H9 (cell line): ENCODE measurements around the gene PPIP5K2. TPM values are rescaled to one million over a fixed set of nuclear protein-coding genes. Genes with fewer than 3 reads are reported as not detected.

ENCODE experiments used
- DNase-seq: peaks from one replicate; pipeline ENCODE4 v3.0.0-alpha.2; 2017
- H2AFZ ChIP-seq: one replicate; pipeline ENCODE4 v1.6.1; 2013; ENCODE audit warnings: mild to moderate bottlenecking, low read length, control low read depth, moderate library complexity
- H2AK5ac ChIP-seq: 2 replicates; pipeline ENCODE4 v1.6.1; 2013; ENCODE audit warnings: low read length, control low read depth, mixed read lengths; ENCODE audit not compliant: insufficient read length
- H2BK120ac ChIP-seq: one replicate; pipeline ENCODE4 v1.6.1; 2013; ENCODE audit warnings: low read depth, mild to moderate bottlenecking, low read length, control low read depth, inconsistent platforms; ENCODE audit not compliant: poor library complexity, severe bottlenecking
- H2BK12ac ChIP-seq: 2 replicates; pipeline ENCODE4 v1.6.1; 2013; ENCODE audit warnings: low read length, control low read depth, mixed read lengths, low read depth; ENCODE audit not compliant: insufficient read length
- H2BK15ac ChIP-seq: 2 replicates; pipeline ENCODE4 v1.6.1; 2013; ENCODE audit warnings: low read depth, low read length, control low read depth
- H2BK20ac ChIP-seq: one replicate; pipeline ENCODE4 v1.6.1; 2013; ENCODE audit warnings: low read depth, mild to moderate bottlenecking, low read length, control low read depth, inconsistent platforms; ENCODE audit not compliant: poor library complexity, severe bottlenecking
- H2BK5ac ChIP-seq: 2 replicates; pipeline ENCODE4 v1.6.1; 2013; ENCODE audit warnings: low read length, control low read depth, mixed read lengths; ENCODE audit not compliant: insufficient read length
- H3K14ac ChIP-seq: 2 replicates; pipeline ENCODE4 v1.6.1; 2013; ENCODE audit warnings: low read length, control low read depth; ENCODE audit not compliant: insufficient read depth
- H3K18ac ChIP-seq: 2 replicates; pipeline ENCODE4 v1.6.1; 2013; ENCODE audit warnings: low read depth, mild to moderate bottlenecking, mixed read lengths, low read length, control low read depth; ENCODE audit not compliant: insufficient read length
- H3K23ac ChIP-seq: 2 replicates; pipeline ENCODE4 v1.6.1; 2013; ENCODE audit warnings: low read length, control low read depth, mixed read lengths, low read depth; ENCODE audit not compliant: insufficient read length
- H3K23me2 ChIP-seq: 2 replicates; pipeline ENCODE4 v1.6.1; 2013; ENCODE audit warnings: low read depth, mild to moderate bottlenecking, mixed read lengths, low read length, control low read depth; ENCODE audit not compliant: insufficient read length, poor library complexity, severe bottlenecking
- H3K27ac ChIP-seq: 2 replicates; pipeline ENCODE4 v1.5.1; 2013; ENCODE audit warnings: low read length, control low read depth, mixed read lengths, low read depth; ENCODE audit not compliant: insufficient read length
- H3K27me3 ChIP-seq: 2 replicates; pipeline ENCODE4 v1.6.1; 2013; ENCODE audit warnings: low read length, control low read depth, inconsistent platforms; ENCODE audit not compliant: insufficient read depth
- H3K4ac ChIP-seq: 2 replicates; pipeline ENCODE4 v1.6.1; 2013; ENCODE audit warnings: low read depth, mild to moderate bottlenecking, control low read depth, inconsistent platforms, low read length, moderate library complexity
- H3K4me1 ChIP-seq: 2 replicates; pipeline ENCODE4 v1.6.1; 2013; ENCODE audit warnings: low read length, control low read depth, inconsistent platforms; ENCODE audit not compliant: insufficient read depth
- H3K4me2 ChIP-seq: 2 replicates; pipeline ENCODE4 v1.6.1; 2013; ENCODE audit warnings: low read length, control low read depth, mixed read lengths; ENCODE audit not compliant: insufficient read length, insufficient read depth
- H3K56ac ChIP-seq: 2 replicates; pipeline ENCODE4 v1.6.1; 2013; ENCODE audit warnings: low read depth, mild to moderate bottlenecking, mixed read lengths, low read length, control low read depth; ENCODE audit not compliant: insufficient read length
- H3K79me1 ChIP-seq: 2 replicates; pipeline ENCODE4 v1.6.1; 2013; ENCODE audit warnings: low read depth, mild to moderate bottlenecking, moderate library complexity, low read length, control low read depth, inconsistent platforms; ENCODE audit not compliant: insufficient read depth, poor library complexity, severe bottlenecking
- H3K79me2 ChIP-seq: 2 replicates; pipeline ENCODE4 v1.6.1; 2013; ENCODE audit warnings: low read length, control low read depth, inconsistent platforms; ENCODE audit not compliant: insufficient read depth
- H3K9ac ChIP-seq: 2 replicates; pipeline ENCODE4 v1.6.1; 2013; ENCODE audit warnings: low read length, control low read depth, mixed read lengths; ENCODE audit not compliant: insufficient read length; ENCODE audit errors: extremely low read depth
- H3K9me3 ChIP-seq: one replicate; pipeline ENCODE4 v1.6.1; 2013; ENCODE audit warnings: low read depth, low read length, inconsistent platforms; ENCODE audit not compliant: control insufficient read depth
- H3T11ph ChIP-seq: one replicate; pipeline ENCODE4 v1.6.1; 2013; ENCODE audit warnings: mild to moderate bottlenecking, low read length, control low read depth, inconsistent platforms
- H4K20me1 ChIP-seq: one replicate; pipeline ENCODE4 v1.6.1; 2013; ENCODE audit not compliant: control insufficient read depth, insufficient read length, insufficient read depth
- H4K5ac ChIP-seq: 2 replicates; pipeline ENCODE4 v1.6.1; 2013; ENCODE audit warnings: low read depth, mild to moderate bottlenecking, mixed read lengths, low read length, control low read depth; ENCODE audit not compliant: insufficient read length
- H4K8ac ChIP-seq: replicated peaks from 2 replicates; pipeline ENCODE4 v1.6.1; 2013; ENCODE audit warnings: low read length, control low read depth, mixed read lengths, low read depth; ENCODE audit not compliant: insufficient read length
- H4K91ac ChIP-seq: 2 replicates; pipeline ENCODE4 v1.6.1; 2013; ENCODE audit warnings: low read depth, mild to moderate bottlenecking, moderate library complexity, mixed read lengths, low read length, control low read depth; ENCODE audit not compliant: insufficient read length
- H3K27ac Mint-ChIP-seq, 3 experiments: 2 replicates in 2 of 3; 3 replicates in 1 of 3; pipeline ENCODE4 v1.8.0; 2020 to 2021; ENCODE audit warnings: mixed read lengths in 3 of 3, mild to moderate bottlenecking in 1 of 3, moderate library complexity in 1 of 3
- H3K27me3 Mint-ChIP-seq: 2 replicates; pipeline ENCODE4 v1.8.0; 2021; ENCODE audit warnings: low read depth, mild to moderate bottlenecking, moderate library complexity, mixed read lengths
- H3K36me3 Mint-ChIP-seq, 3 experiments: 2 replicates in 2 of 3; 3 replicates in 1 of 3; pipeline ENCODE4 v1.8.0; 2020 to 2021; ENCODE audit warnings: low read depth in 3 of 3, mixed read lengths in 3 of 3; ENCODE audit not compliant: insufficient read depth in 1 of 3
- H3K4me1 Mint-ChIP-seq, 2 experiments: 2 replicates each; pipeline ENCODE4 v1.8.0; 2020; ENCODE audit warnings: mixed read lengths in 2 of 2
- H3K4me3 Mint-ChIP-seq, 2 experiments: 2 replicates in 1 of 2; 3 replicates in 1 of 2; pipeline ENCODE4 v1.8.0; 2020 to 2021; ENCODE audit warnings: mild to moderate bottlenecking in 2 of 2, mixed read lengths in 2 of 2, moderate library complexity in 1 of 2
- H3K9me3 Mint-ChIP-seq, 2 experiments: 2 replicates in 1 of 2; 3 replicates in 1 of 2; pipeline ENCODE4 v1.8.0; 2020; ENCODE audit warnings: mild to moderate bottlenecking in 2 of 2, mixed read lengths in 2 of 2, moderate library complexity in 1 of 2
- CTCF ChIP-seq: fragments of 200-600 bp; sonication (generic); conservative IDR thresholded peaks from 3 replicates; pipeline ENCODE4 v1.8.0; 2021; ENCODE audit warnings: antibody characterized with exemption, mild to moderate bottlenecking
- WGBS: extraction: QIAGEN DNeasy Blood & Tissue Kit; methylation state at CpG from one replicate; pipeline ENCODE4 v1.1.7; 2013; ENCODE audit warnings: missing lambda C conversion rate, low lambda C conversion rate, mixed read lengths; ENCODE audit not compliant: insufficient read length; ENCODE audit errors: extremely low coverage; 5-methylcytosine and 5-hydroxymethylcytosine counted together
- total RNA-seq: library from RNA; stranded (reverse); gene quantifications from 2 replicates; pipeline ENCODE4 v1.2.1, GENCODE V29; 2021

Gene PPIP5K2
- total RNA-seq, 1 experiment from 2014 or later = 43.8 TPM

DNA sequence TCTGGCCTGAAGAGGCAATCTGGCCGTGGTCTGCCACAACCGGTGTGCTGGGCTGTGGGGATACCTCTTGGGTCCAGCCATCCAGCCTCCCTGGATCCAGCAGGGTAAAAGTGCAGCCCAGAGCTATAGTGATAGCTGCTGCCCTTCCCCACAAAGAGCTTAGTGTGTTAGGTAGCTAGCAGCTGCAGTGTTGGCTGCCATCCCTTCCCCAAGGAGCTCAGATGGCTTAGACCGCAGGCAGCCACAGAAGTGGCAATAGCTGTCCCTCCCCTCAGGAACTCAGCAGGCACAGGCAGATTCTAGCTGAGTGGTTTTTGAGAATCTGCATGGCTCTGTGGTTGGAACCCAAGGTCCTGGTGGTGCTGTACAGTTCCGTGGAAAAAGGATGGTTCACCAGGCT lies 40.3 kb upstream of the PPIP5K2 start:
- Histone ChIP-seq H3K79me2 (no peaks in the 10 kb centered on the region), H3K9me3 (peaks cover 9% of the 10 kb centered on the region), H2BK120ac (no peak overlapping the region), H3K18ac (no peak overlapping the region), H3K14ac (no peak overlapping the region; the same call in 1 of the 2 replicates), H3K4me1 (no peaks in the 10 kb centered on the region), H3K27me3 (no peaks in the 10 kb centered on the region), H4K8ac (no peak overlapping the region), H3K27ac (no peak overlapping the region), H3K23me2 (no peaks in the 10 kb centered on the region), H2AK5ac (no peak overlapping the region), H2BK15ac (no peak overlapping the region), H2BK5ac (no peak overlapping the region), H2BK12ac (no peak overlapping the region), H4K5ac (no peak overlapping the region), H4K20me1 (no peaks in the 10 kb centered on the region), H2AFZ (no peak overlapping the region), H4K91ac (no peak overlapping the region), H3T11ph (no peak overlapping the region), H3K79me1 (no peaks in the 10 kb centered on the region), H3K9ac (no peak overlapping the region), H2BK20ac (no peak overlapping the region), H3K56ac (no peak overlapping the region), H3K4me2 (no peak overlapping the region), H3K23ac (no peak overlapping the region), H3K4ac (no peak overlapping the region)
- DNase-seq = no peak
- no peak overlapping the region for H3K27ac Mint-ChIP-seq
- H3K36me3 Mint-ChIP-seq = peaks cover 14 to 53% (median 37%) of the 10 kb centered on the region in 3 experiments
- peaks cover 2% of the 10 kb centered on the region; the same call in 1 of the 2 replicates for H3K27me3 Mint-ChIP-seq
- no peaks in the 10 kb centered on the region for H3K4me1 Mint-ChIP-seq
- H3K4me3 Mint-ChIP-seq = no peak overlapping the region
- H3K9me3 Mint-ChIP-seq = peaks cover 72 to 75% of the 10 kb centered on the region in 2 experiments
- TF ChIP-seq CTCF = no peak
- WGBS = no CpG with 5 or more reads among the region's 4 CpGs
